ENCODE results near the gene C1QC. TPM values are rescaled to one million over a fixed set of nuclear protein-coding genes. Genes with fewer than 3 reads are reported as not detected.

C1QC gene
- total RNA-seq, 1 experiment from 2014 or later: not detected

- Mint-ChIP-seq H3K36me3 (ENCODE audit: insufficient read depth in 1 of 3, low read depth in 3 of 3) (no peaks in the 10 kb centered on the region), H3K4me1 (peaks cover 0 to 7% of the 10 kb centered on the region in 2 experiments; a peak in 2 of 4 replicates), H3K27ac (no peak overlapping the region), H3K4me3 (no peak overlapping the region), H3K9me3 (no peaks in the 10 kb centered on the region), H3K27me3 (ENCODE audit: low read depth) (peaks cover 21% of the 10 kb centered on the region)
- H3K9ac ChIP-seq (ENCODE audit: extremely low read depth, insufficient read length, low read length): no peak overlapping the region
- H3K4me2 ChIP-seq (ENCODE audit: insufficient read depth, insufficient read length, low read length): no peak overlapping the region
- no peak overlapping the region for H2BK5ac ChIP-seq (ENCODE audit: insufficient read length, low read length)
- peak; percentile 61 for DNase-seq
- no peak overlapping the region for H3K14ac ChIP-seq (ENCODE audit: insufficient read depth, low read length)
- no peaks in the 10 kb centered on the region for H3K23me2 ChIP-seq (ENCODE audit: insufficient read length, low read depth, low read length, poor library complexity, severe bottlenecking)
- no peak overlapping the region for H3K4ac ChIP-seq (ENCODE audit: low read depth, low read length)
- no peak overlapping the region for H4K91ac ChIP-seq (ENCODE audit: insufficient read length, low read depth, low read length)
- H3K4me1 ChIP-seq (ENCODE audit: insufficient read depth, low read length): no peaks in the 10 kb centered on the region
- no peak overlapping the region for H3K56ac ChIP-seq (ENCODE audit: insufficient read length, low read depth, low read length)
- no peak overlapping the region for H2AFZ ChIP-seq (ENCODE audit: low read length)
- no CpG with 5 or more reads among the region's 5 CpGs for WGBS (ENCODE audit: extremely low coverage, insufficient read length, low lambda C conversion rate)
- H2BK20ac ChIP-seq (ENCODE audit: low read depth, low read length, poor library complexity, severe bottlenecking): no peak overlapping the region
- no peaks in the 10 kb centered on the region; the same call in 1 of the 2 replicates for H3K27me3 ChIP-seq (ENCODE audit: insufficient read depth, low read length)
- no peak overlapping the region for H3T11ph ChIP-seq (ENCODE audit: low read length)
- no peak overlapping the region for H4K8ac ChIP-seq (replicated peaks; ENCODE audit: insufficient read length, low read depth, low read length)
- H3K27ac ChIP-seq (ENCODE audit: insufficient read length, low read depth, low read length): no peak overlapping the region
- no peak overlapping the region for H2AK5ac ChIP-seq (ENCODE audit: insufficient read length, low read length)
- no peaks in the 10 kb centered on the region for H3K79me2 ChIP-seq (ENCODE audit: insufficient read depth, low read length)
- H2BK15ac ChIP-seq (ENCODE audit: low read depth, low read length): no peak overlapping the region
- no peak overlapping the region for H2BK120ac ChIP-seq (ENCODE audit: low read depth, low read length, poor library complexity, severe bottlenecking)
- H3K18ac ChIP-seq (ENCODE audit: insufficient read length, low read depth, low read length): no peak overlapping the region
- TF ChIP-seq CTCF (conservative IDR thresholded peaks at IDR 0.05): peak; percentile 55
- H2BK12ac ChIP-seq (ENCODE audit: insufficient read length, low read depth, low read length): no peak overlapping the region
- no peak overlapping the region for H3K23ac ChIP-seq (ENCODE audit: insufficient read length, low read depth, low read length)
- no peak overlapping the region for H4K5ac ChIP-seq (ENCODE audit: insufficient read length, low read depth, low read length)
- no peaks in the 10 kb centered on the region for H4K20me1 ChIP-seq (ENCODE audit: control insufficient read depth, insufficient read depth, insufficient read length)
- no peaks in the 10 kb centered on the region for H3K9me3 ChIP-seq (ENCODE audit: control insufficient read depth, low read depth, low read length)
- H3K79me1 ChIP-seq (ENCODE audit: insufficient read depth, low read depth, low read length, poor library complexity, severe bottlenecking): no peaks in the 10 kb centered on the region
Measured at GRCh38 chr1:22654692-22655091, 11.3 kb downstream of the C1QC start.

All from H9 (cell line).